Uterus (tissue), 4 donors: ENCODE measurements around the gene TMEM203. TPM values are rescaled to one million over a fixed set of nuclear protein-coding genes. Genes with fewer than 3 reads are reported as not detected.

Experiments
- DNase-seq, 2 donors: peaks; one replicate each; pipeline ENCODE4 v3.0.0-alpha.2; 2019 to 2020
- H3K27ac ChIP-seq, 2 donors: fragments of 200-600 bp; sonication (generic); 1 replicate in 1 of 2; 2 replicates in 1 of 2; pipeline ENCODE4 v1.5.1; 2016 to 2018
- H3K27me3 ChIP-seq, 2 donors: fragments of 200-600 bp; sonication (generic); one replicate each; pipeline ENCODE4 v1.5.1; 2018 to 2019; ENCODE audit warnings: control low read depth in 1 of 2
- H3K36me3 ChIP-seq, 2 donors: fragments of 200-600 bp; sonication (generic); one replicate each; pipeline ENCODE4 v1.5.1; 2019; ENCODE audit warnings: control low read depth in 1 of 2
- H3K4me1 ChIP-seq, 2 donors: fragments of 200-600 bp; sonication (generic); one replicate each; pipeline ENCODE4 v1.5.1; 2018 to 2019; ENCODE audit warnings: control low read depth in 1 of 2
- H3K4me3 ChIP-seq, 2 donors: fragments of 200-600 bp; sonication (generic); 1 replicate in 1 of 2; 2 replicates in 1 of 2; pipeline ENCODE4 v1.5.1; 2018 to 2019; ENCODE audit warnings: mild to moderate bottlenecking in 1 of 2
- H3K9me3 ChIP-seq, 2 donors: fragments of 200-600 bp; sonication (generic); one replicate each; pipeline ENCODE4 v1.5.1; 2019; ENCODE audit warnings: control low read depth in 1 of 2
- CTCF ChIP-seq, 4 experiments: fragments of 200-600 bp in 2 of 4; fragments of 450-650 bp in 2 of 4; sonication (generic) in 2 of 4; IDR thresholded peaks; one replicate each; pipeline ENCODE4 v1.5.1; 2016 to 2019; ENCODE audit warnings: antibody characterized with exemption in 4 of 4, mild to moderate bottlenecking in 2 of 4, moderate library complexity in 1 of 4
- POLR2A ChIP-seq, 2 donors: fragments of 450-650 bp; IDR thresholded peaks; one replicate each; pipeline ENCODE4 v1.6.1; 2016; ENCODE audit warnings: antibody characterized with exemption in 2 of 2, mild to moderate bottlenecking in 1 of 2, moderate library complexity in 1 of 2
- intact Hi-C: fragments of 100-400 bp; cut with DNase I; formaldehyde crosslinking; loops from one replicate; pipeline ENCODE4 v1.15.1; 2023; ENCODE audit warnings: low total_unique reads
- total RNA-seq, 4 donors: library from RNA; depleted of rRNA in 3 of 4; stranded (reverse); fragments of >200 nt in 3 of 4; gene quantifications; one replicate each; pipeline versions ENCODE4 v1.1.0 to v1.2.4, GENCODE V29; 2014 to 2023
- donor health status: DM: yes; HTN: yes; CAD: no.

TMEM203 gene
- total RNA-seq, 4 donors from 2014 or later: 33.2 to 53.3 (median 38.7) TPM

DNA sequence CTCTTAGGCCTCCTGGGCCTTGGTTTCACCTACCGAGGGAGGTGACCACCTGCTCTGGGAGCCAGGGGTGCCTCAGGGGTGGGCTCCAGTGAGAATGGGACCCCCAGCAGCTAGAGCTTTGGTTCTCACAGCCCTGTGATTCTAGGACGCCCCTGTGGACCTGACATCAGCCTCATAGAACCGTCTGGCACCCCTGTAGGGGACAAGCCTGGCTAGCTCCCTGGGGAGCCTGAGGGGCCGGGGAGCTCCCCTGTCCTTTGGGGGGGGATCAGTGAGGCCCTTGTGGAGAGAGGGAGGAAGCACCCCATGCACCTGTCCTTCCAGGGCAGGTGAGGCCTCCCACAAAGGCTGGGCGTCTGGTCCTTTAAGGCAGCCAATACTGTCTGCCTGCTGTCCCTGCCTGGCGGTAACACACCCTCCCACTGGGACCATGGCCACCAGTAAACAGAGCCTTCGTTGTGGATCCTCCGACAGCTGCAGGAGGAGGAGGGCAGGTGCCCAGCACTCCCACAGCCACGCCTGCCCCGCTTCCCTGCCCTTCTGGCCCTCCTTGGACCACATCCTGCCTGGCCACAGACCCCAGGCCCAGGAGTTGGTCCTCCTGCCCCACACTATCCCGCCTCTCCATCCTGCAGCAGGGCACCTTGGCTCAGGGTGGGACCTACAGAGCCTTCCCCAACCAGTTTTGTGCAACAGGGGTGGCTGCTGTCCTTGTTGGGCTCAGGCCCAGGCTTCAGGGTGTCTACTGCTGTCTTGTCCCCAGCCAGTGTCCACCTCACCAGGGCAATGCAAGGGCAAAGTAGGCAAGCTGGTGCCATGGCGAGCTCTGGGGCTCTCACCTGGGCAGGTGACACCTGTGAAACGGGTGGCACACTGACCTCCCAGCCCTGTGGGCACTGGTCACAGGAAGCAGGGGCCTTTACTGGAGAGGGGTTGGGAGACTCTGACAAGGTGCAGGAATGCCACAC, 32.6 kb upstream of the TMEM203 start:
- H3K36me3 ChIP-seq: no peaks in the 10 kb centered on the region
- H3K27me3 ChIP-seq: peaks cover 0 to under 1% of the 10 kb centered on the region in 2 donors
- intact Hi-C loops: no loop called here
- TF ChIP-seq POLR2A (IDR thresholded peaks at IDR 0.05) (no peak), CTCF (IDR thresholded peaks at IDR 0.05) (no peak)
- no peak overlapping the region for H3K4me3 ChIP-seq
- no peak for DNase-seq
- no peak overlapping the region for H3K27ac ChIP-seq
- peaks cover 5 to 9% of the 10 kb centered on the region in 2 donors for H3K4me1 ChIP-seq
- H3K9me3 ChIP-seq: no peaks in the 10 kb centered on the region

DNA sequence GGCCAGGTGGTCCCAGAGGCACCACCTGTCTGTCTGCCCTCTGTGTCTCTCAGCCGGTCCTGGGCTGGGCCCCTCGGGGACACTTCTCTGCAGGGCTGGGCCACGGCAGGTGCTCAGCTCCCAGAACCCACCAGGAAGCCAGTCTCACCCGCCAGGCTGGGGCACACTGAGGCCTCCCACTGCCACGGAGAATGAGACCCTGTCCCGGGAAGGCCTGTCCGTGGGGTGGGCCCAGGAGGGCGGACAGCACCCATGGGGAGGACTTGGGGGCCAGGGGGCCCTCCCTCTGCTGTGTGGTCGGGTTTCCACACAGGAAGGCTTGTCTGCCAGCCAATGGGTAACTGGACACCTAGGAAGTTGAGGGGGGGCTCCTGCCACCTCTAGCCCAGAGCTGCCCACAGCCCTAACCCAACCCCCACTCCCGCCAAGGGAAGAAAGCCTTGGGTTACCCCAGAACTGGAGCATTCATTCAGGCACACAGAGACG, 31.5 kb upstream of the TMEM203 start:
- peaks cover 0 to 9% of the 10 kb centered on the region in 2 donors for H3K4me1 ChIP-seq
- H3K9me3 ChIP-seq: no peaks in the 10 kb centered on the region
- H3K4me3 ChIP-seq: no peak overlapping the region
- TF ChIP-seq POLR2A (IDR thresholded peaks at IDR 0.05) (no peak), CTCF (IDR thresholded peaks at IDR 0.05) (no peak)
- intact Hi-C loops: no loop called here
- DNase-seq: no peak
- H3K27ac ChIP-seq: peak overlapping the region in 1 of 2 donors; percentile 44
- H3K36me3 ChIP-seq: no peaks in the 10 kb centered on the region
- H3K27me3 ChIP-seq: peaks cover 0 to 4% of the 10 kb centered on the region in 2 donors

DNA sequence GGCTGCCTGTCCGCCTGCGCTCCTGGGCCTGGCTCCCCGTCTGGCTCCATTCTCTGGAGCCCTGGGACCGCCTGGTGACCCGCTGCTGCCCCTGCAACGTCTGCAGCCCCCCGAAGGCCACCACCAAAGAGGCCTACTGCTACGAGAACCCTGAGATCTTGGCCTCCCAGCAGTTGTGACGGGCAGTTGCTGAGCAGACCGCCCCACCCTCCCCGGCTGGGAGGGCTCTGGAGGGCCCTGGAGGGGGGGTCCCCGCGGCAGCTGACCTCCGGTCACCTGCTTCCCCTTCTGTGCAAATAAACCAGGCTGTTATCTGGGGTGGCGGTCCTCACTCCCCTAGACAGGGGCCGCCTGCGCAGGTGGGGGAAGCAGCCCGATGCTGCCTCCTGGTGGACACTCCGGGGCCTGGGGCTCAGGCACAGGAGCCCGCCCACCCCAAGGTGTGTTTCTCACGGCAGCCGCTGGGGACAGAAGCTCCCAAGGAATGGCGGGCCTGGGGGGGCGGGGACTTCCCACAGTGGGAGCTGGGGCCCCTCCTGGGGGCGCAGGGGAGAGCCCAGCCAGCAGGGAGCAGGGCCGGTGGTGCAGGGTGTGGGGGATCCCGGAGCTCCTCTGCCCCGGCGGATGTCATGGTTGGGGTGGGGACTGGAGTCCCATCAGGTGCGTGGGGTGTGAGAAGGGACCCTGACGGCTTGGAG, 30.9 kb upstream of the TMEM203 start:
- Histone ChIP-seq H3K36me3 (no peaks in the 10 kb centered on the region), H3K27ac (peak overlapping the region in 1 of 2 donors; percentile 44), H3K4me3 (peak overlapping the region in 1 of 2 donors; percentile 17), H3K27me3 (peaks cover 0 to 4% of the 10 kb centered on the region in 2 donors), H3K4me1 (peaks cover 0 to 9% of the 10 kb centered on the region in 2 donors), H3K9me3 (no peaks in the 10 kb centered on the region)
- DNase-seq: peak; percentile 88 to 89
- intact Hi-C loops: no loop called here
- no peak for TF ChIP-seq POLR2A (IDR thresholded peaks at IDR 0.05)
- TF ChIP-seq CTCF (IDR thresholded peaks at IDR 0.05): peak; percentile 95 to 100 (median 97)

GRCh38 chr9:137235424-137236237, 30.2 kb upstream of the TMEM203 start:
- Histone ChIP-seq H3K27ac (peak overlapping the region in 1 of 2 donors; percentile 22), H3K4me3 (peak overlapping the region in 1 of 2 donors; percentile 17)
- intact Hi-C loops: no loop called here

More at GRCh38 chr9:137235424-137236237, 30.2 kb upstream of the TMEM203 start:
- H3K4me1 ChIP-seq: peaks cover 0 to 9% of the 10 kb centered on the region in 2 donors
- DNase-seq: no peak
- no peaks in the 10 kb centered on the region for H3K36me3 ChIP-seq
- H3K27me3 ChIP-seq: peaks cover 0 to 4% of the 10 kb centered on the region in 2 donors
- no peaks in the 10 kb centered on the region for H3K9me3 ChIP-seq
- no peak for TF ChIP-seq POLR2A (IDR thresholded peaks at IDR 0.05)
- no peak for TF ChIP-seq CTCF (IDR thresholded peaks at IDR 0.05)
